Measurements from ENCODE around the gene CCDC182. TPM values are rescaled to one million over a fixed set of nuclear protein-coding genes. Genes with fewer than 3 reads are reported as not detected.

CCDC182 gene
- total and polyA plus RNA-seq, 2 of the 13 experiments (the other 11 are each of a cell fraction or from before 2014, with no cell fraction given), result not detected

GRCh38 chr17:57722704-57723043 lies 22.4 kb downstream of the CCDC182 start:
- no peak overlapping the region for H3K4me2 ChIP-seq (ENCODE audit: low read depth, low read length)
- no peaks in the 10 kb centered on the region for H3K79me2 ChIP-seq (ENCODE audit: insufficient read depth, low read length)
- POLR2A ChIA-PET, result no interaction called here
- peaks cover 4 to 74% of the 10 kb centered on the region in 2 experiments; a peak in 4 of 5 replicates for H3K27me3 ChIP-seq (ENCODE audit: control insufficient read depth in 1 of 2, insufficient read depth in 2 of 2, low read length in 2 of 2)
- no peak overlapping the region for H3K27ac ChIP-seq (ENCODE audit: extremely low read length, insufficient read depth, low read length)
- no TSS peak for BruUV-seq (replicated peaks)
- ATAC-seq (no peak), FAIRE-seq (no peak), DNase-seq (ENCODE audit: low spot score) (no peak)
- in situ Hi-C loops (cut with HindIII; ENCODE audit: extremely low pct_ligation_motif_present, low pct_unique_long_range_greater_than_20kb) (no loop called here), intact Hi-C loops (cut with micrococcal nuclease; ENCODE audit: unreplicated experiment) (no loop called here)
- H3K9ac ChIP-seq (ENCODE audit: insufficient read depth, low read depth, low read length), result no peak overlapping the region
- no peaks in the 10 kb centered on the region for H4K20me1 ChIP-seq (ENCODE audit: insufficient read depth, low read length)
- no peak overlapping the region for H3K4me3 ChIP-seq (replicated peaks in 1 of 3; ENCODE audit: insufficient read depth in 1 of 3, low read depth in 2 of 3, low read length in 3 of 3)
- TF ChIP-seq ZFX (CRISPR knock-in tag; IDR thresholded peaks at IDR 0.05; ENCODE audit: low read depth) (no peak), MTA1 (CRISPR knock-in tag; IDR thresholded peaks at IDR 0.05; ENCODE audit: borderline replicate concordance) (no peak), ZNF383 (CRISPR knock-in tag; IDR thresholded peaks at IDR 0.05; ENCODE audit: borderline replicate concordance) (no peak), ERF (CRISPR knock-in tag; IDR thresholded peaks at IDR 0.05) (no peak), ZNF597 (CRISPR knock-in tag; IDR thresholded peaks at IDR 0.05) (no peak), ZKSCAN1 (IDR thresholded peaks at IDR 0.05; ENCODE audit: low read length) (no peak), REST (IDR thresholded peaks at IDR 0.05; ENCODE audit: borderline replicate concordance in 1 of 2, low read depth in 1 of 2, low read length in 2 of 2) (no peak), SP4 (CRISPR knock-in tag; IDR thresholded peaks at IDR 0.05) (no peak), GATA4 (IDR thresholded peaks at IDR 0.05; ENCODE audit: borderline replicate concordance, low read depth) (no peak), PBX3 (CRISPR knock-in tag; IDR thresholded peaks at IDR 0.05; ENCODE audit: borderline replicate concordance) (no peak), ZNF337 (CRISPR knock-in tag; IDR thresholded peaks at IDR 0.05; ENCODE audit: borderline replicate concordance, low read depth) (no peak), TBL1XR1 (IDR thresholded peaks at IDR 0.05; ENCODE audit: borderline replicate concordance, low read length, partially characterized antibody) (no peak), ZNF414 (CRISPR knock-in tag; IDR thresholded peaks at IDR 0.05) (no peak), ZNF510 (CRISPR knock-in tag; IDR thresholded peaks at IDR 0.05; ENCODE audit: low read depth) (no peak)
- WGBS (ENCODE audit: low lambda C conversion rate), result 52% methylated on average over 6 of the region's 7 CpGs
- CTCF ChIA-PET (ENCODE audit: low intra/inter-chr PET ratio, low total read pairs), result no interaction called here
- H3K4me1 ChIP-seq (ENCODE audit: insufficient read depth, low read length), result no peaks in the 10 kb centered on the region
- H2AFZ ChIP-seq (ENCODE audit: low read length), result no peak overlapping the region
- H3K36me3 ChIP-seq (replicated peaks in 1 of 2; ENCODE audit: control insufficient read depth in 1 of 2, insufficient read depth in 2 of 2, low read length in 2 of 2), result no peaks in the 10 kb centered on the region
- H3K9me3 ChIP-seq (ENCODE audit: low read length), result no peaks in the 10 kb centered on the region

Measured in HepG2 (cell line).